RWPE1 (cell line): ENCODE measurements around the gene ANP32B.

Experiments used
- CTCF ChIA-PET: fragments of 350-600 bp; sonication (Branson Sonifier 250); formaldehyde crosslinking; extraction: SDS; loops from one replicate; lab custom pipeline; 2021; lab: Yijun Ruan, JAX
- POLR2A ChIA-PET: fragments of 400-600 bp; formaldehyde crosslinking; extraction: SDS; loops from one replicate; lab custom pipeline; 2020; ENCODE audit warnings: antibody characterized with exemption; ENCODE audit not compliant: low non-redundant PET; lab: Yijun Ruan, JAX
- DNase-seq: peaks from one replicate; pipeline ENCODE4 v3.0.0; 2012; ENCODE audit warnings: low spot score
- H3K27ac ChIP-seq: fragments of 450-650 bp; 2 replicates; pipeline ENCODE4 v1.5.1; 2017
- TF ChIP-seq, protein P1 (sequence below): fragments of 450-650 bp; conservative IDR thresholded peaks from 2 replicates; pipeline ENCODE4 v1.5.1; 2017; ENCODE audit warnings: low read depth, mild to moderate bottlenecking

Gene ANP32B

GRCh38 chr9:97962575-97962974 is 20.6 kb upstream of the ANP32B start:
- DNase-seq = no peak
- POLR2A ChIA-PET = no interaction called here
- CTCF ChIA-PET = no interaction called here
- no peak overlapping the region for H3K27ac ChIP-seq
- TF ChIP-seq, protein P1, sequence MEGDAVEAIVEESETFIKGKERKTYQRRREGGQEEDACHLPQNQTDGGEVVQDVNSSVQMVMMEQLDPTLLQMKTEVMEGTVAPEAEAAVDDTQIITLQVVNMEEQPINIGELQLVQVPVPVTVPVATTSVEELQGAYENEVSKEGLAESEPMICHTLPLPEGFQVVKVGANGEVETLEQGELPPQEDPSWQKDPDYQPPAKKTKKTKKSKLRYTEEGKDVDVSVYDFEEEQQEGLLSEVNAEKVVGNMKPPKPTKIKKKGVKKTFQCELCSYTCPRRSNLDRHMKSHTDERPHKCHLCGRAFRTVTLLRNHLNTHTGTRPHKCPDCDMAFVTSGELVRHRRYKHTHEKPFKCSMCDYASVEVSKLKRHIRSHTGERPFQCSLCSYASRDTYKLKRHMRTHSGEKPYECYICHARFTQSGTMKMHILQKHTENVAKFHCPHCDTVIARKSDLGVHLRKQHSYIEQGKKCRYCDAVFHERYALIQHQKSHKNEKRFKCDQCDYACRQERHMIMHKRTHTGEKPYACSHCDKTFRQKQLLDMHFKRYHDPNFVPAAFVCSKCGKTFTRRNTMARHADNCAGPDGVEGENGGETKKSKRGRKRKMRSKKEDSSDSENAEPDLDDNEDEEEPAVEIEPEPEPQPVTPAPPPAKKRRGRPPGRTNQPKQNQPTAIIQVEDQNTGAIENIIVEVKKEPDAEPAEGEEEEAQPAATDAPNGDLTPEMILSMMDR = no peak

- ChIA-PET POLR2A (no interaction called here), CTCF (no interaction called here)
- no peak overlapping the region for H3K27ac ChIP-seq
- TF ChIP-seq, protein P1 = no peak
- DNase-seq = no peak
Measured at GRCh38 chr9:97963232-97963631, 19.9 kb upstream of the ANP32B start.

GRCh38 chr9:97964901-97965300 is 18.2 kb upstream of the ANP32B start:
- no peak for DNase-seq
- H3K27ac ChIP-seq = no peak overlapping the region
- ChIA-PET POLR2A (interaction anchor here (1.1 kb wide), 1 partner anchor 42 kb away, joined by 3 read pairs; the partner anchor contains the start of gene TRMO), CTCF (interaction anchor here (0.6 to 0.9 kb wide), 2 partner anchors 19 to 42 kb away, joined by 3 to 5 read pairs; no protein-coding TSS in a partner anchor)
- TF ChIP-seq, protein P1 = no peak

DNA sequence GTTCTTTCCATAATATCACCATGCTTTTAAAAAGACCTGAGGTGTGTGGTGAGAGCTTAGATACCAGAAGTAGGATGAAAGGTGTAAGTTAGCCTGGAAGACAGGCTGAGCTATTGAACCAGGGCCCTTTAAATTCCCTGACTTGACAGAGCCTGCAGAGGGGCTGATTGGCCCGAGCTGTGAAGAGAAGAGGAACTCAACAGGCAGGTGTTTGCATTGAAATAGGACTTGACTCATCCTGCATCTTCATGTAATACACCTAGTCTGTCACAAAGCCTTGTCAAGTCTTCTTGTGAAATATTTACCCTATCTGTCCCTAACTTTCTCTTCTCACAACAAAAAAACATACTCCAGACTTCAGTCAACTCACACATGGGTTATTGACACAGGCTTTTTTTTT is 16.6 kb upstream of the ANP32B start:
- TF ChIP-seq, protein P1 = no peak
- DNase-seq = no peak
- no peak overlapping the region for H3K27ac ChIP-seq
- ChIA-PET CTCF (interaction anchor here (0.6 kb wide), 1 partner anchor 289 kb away, joined by 3 read pairs; the partner anchor contains the start of gene TBC1D2), POLR2A (no interaction called here)

DNA sequence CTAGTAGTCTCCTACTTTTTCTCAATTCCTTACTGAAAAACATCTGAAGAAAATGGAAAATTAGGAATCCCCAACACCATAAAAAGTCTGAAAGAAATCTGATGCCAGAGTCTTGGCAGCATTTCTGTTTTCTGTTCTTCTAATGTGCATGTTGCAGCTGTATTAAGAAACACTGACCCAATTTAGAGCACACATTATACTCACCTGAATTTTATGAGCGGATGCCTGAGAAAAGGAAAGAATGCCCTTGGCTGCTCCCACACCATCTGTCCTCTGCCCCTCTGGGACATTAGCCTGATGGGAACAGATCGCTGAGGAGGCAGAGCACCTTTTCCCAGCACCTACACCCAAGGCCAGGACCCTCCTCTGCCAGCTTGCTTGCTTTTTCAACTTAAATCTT is 14.1 kb upstream of the ANP32B start:
- H3K27ac ChIP-seq = no peak overlapping the region
- POLR2A ChIA-PET = no interaction called here
- no peak for DNase-seq
- TF ChIP-seq, protein P1 = no peak
- CTCF ChIA-PET = no interaction called here

DNA sequence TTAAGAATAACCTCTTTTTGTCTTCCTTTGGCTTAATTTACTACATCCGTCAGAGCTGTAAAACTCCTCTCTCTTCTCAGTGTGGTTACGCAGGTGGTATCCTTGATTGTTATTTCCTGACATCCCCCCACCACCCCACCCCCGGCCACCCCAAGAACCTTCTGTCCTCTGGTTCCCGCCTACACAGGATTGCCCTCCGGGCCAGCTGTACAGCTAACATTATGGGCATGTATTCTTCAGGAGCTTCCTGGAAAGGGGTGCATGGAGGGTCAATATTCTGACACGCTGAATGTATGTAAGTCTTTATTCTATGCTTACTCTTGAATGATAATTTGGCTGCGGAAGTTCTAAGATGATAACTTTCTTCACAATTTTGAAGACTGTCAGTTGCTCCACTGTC is 13.0 kb upstream of the ANP32B start:
- ChIA-PET CTCF (interaction anchor here (0.6 kb wide), 1 partner anchor 20 kb away, joined by 5 read pairs; no protein-coding TSS in a partner anchor), POLR2A (no interaction called here)
- TF ChIP-seq, protein P1 = no peak
- DNase-seq = no peak
- no peak overlapping the region for H3K27ac ChIP-seq
